H1 (cell line): Measurements from ENCODE around the gene ARHGEF16. TPM values are rescaled to one million over a fixed set of nuclear protein-coding genes. Genes with fewer than 3 reads are reported as not detected.

Experiments
- CTCF ChIP-seq, 3 experiments: IDR thresholded peaks; 1 replicate in 2 of 3; 2 replicates in 1 of 3; pipeline versions ENCODE4 v1.5.1 to v1.6.1; 2011; ENCODE audit warnings: low read length in 3 of 3, mild to moderate bottlenecking in 3 of 3, inconsistent platforms in 2 of 3, low read depth in 1 of 3, moderate library complexity in 1 of 3; ENCODE audit not compliant: insufficient read depth in 1 of 3; ENCODE audit errors: control extremely low read depth in 1 of 3
- HDAC6 ChIP-seq: IDR thresholded peaks from one replicate; pipeline ENCODE4 v1.7.1; 2012; ENCODE audit warnings: low read depth, mild to moderate bottlenecking, inconsistent platforms, low read length, moderate library complexity
- polyA plus RNA-seq, 7 experiments: library from polyadenylated mRNA; depleted of rRNA in 3 of 7; stranded (reverse) in 5 of 7; unstranded in 2 of 7; fragments of >200 nt in 5 of 7; fragments of 200-250 nt in 2 of 7; gene quantifications; 1 replicate in 5 of 7; 2 replicates in 1 of 7; 4 replicates in 1 of 7; pipeline versions ENCODE4 v1.2.1 to v1.2.3, GENCODE V29; 2011 to 2013; ENCODE audit warnings: missing spikeins in 2 of 7, mixed read lengths in 2 of 7
- total RNA-seq: library from RNA; stranded (reverse); fragmentation: NEBNext Ultra II Directional; extraction: Animal tissue kit (Norgen Biotek cat#: 25700); gene quantifications from 2 replicates; pipeline ENCODE4 v1.2.1, GENCODE V29; 2021

ARHGEF16 gene
- total and polyA plus RNA-seq, 2 of the 8 experiments (the other 6 are each of a cell fraction or from before 2014, with no cell fraction given): 18.3 to 20.7 TPM

GRCh38 chr1:3439346-3440299 lies 14.8 kb upstream of the ARHGEF16 start (continued):
- TF ChIP-seq CTCF (IDR thresholded peaks at IDR 0.05; ENCODE audit: control extremely low read depth in 1 of 3, insufficient read depth in 1 of 3, low read depth in 1 of 3, low read length in 3 of 3): no peak
- TF ChIP-seq HDAC6: no peak
